Activated CD4-positive, alpha-beta T cell treated with anti-CD3 and anti-CD28 coated beads for 48 hours (primary cell): ENCODE results near the gene ENTPD6.
"Not testable (repeated sequence)": the region's sequence is repeated elsewhere in the genome, so short reads cannot be mapped to it uniquely, and the experiment has no call there.

ENCODE experiments used
- DNase-seq: peaks from one replicate; pipeline ENCODE4 v3.0.0-alpha.2; 2020

Gene ENTPD6

DNA sequence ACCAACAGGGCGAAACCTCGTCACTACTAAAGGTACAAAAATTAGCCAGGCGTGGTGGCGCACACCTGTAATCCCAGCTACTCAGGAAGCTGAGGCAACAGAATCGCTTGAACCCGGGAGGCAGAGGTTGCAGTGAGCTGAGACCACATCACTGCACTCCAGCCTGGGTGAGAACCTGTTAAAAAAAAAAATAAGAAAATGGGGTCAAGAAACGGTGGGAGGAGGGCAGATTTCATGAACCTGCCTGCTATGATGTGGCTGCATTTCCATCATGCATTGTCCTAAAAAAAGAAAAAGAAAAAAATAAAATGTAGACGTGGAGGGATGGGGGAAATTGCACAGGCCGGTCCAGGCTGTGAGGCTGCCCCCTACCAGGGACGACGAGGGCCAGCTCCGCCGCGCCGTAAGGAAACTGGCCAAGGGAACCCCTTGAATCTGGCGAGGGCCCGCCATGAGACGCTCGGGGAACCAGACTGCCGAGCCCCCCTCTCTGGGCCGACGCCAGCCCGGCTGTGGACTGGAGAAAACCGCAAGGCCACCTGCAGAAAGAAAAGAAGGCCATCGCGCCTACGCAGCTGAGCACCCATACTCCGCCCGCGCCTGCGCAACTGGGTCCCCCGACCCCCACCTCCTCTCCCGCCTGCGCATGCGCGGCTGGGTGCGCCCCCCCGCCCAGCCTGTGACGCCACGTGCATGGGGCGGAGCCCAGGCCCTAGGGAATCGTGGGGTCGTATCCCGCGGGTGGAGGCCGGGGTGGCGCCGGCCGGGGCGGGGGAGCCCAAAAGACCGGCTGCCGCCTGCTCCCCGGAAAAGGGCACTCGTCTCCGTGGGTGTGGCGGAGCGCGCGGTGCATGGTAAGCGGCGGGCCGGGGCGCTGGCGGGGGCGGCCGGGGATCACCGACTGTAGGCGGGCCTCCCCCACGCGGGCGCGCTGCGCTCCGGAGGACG, at the start of gene ENTPD6:
TSS of gene ENTPD6 (plus strand) at position 699 of the 948 bp plus-strand sequence. CDS start 10,825 bp downstream, outside the sequence.
- peak; percentile 91 for DNase-seq

DNA sequence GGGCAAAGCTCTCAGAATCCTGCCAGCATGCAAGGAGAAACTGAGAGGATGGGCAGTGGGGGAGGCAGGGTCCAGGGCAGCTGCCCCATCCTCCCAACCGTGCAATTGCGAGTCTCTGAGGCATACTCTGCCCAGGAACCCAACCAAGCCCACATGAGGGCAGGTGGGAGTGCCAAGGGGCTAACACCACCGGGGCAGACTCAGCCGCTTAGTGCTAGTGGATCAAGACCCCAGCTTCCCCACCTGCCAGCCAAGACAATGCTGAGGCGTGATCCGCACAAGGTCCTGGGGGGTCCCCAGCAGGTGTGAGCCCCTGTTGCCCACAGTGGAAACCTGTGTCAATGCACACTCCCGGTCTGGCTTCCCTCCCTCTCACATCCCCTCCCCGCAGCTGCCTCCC, 48.5 kb upstream of the ENTPD6 start:
- DNase-seq = no peak

DNA sequence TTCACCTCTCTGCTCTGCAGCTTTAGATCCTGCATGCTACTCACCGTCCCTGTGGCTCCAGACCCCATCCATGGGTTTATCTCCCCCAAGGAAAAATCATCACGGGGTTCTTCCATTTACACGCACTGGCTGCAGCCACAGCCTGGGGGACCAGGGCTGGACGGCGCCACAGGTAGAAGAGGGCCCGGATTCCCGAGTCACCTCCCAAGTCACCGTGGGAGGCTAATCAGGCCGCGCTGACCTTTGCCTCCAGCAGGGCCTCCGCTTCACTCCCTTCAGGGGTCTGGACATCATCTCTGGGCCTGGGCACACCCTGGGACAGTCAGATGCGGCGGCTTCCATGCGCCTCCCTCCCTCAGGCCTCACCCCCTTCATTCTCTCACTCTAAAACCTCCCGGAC, 47.8 kb upstream of the ENTPD6 start:
- no peak for DNase-seq

DNA sequence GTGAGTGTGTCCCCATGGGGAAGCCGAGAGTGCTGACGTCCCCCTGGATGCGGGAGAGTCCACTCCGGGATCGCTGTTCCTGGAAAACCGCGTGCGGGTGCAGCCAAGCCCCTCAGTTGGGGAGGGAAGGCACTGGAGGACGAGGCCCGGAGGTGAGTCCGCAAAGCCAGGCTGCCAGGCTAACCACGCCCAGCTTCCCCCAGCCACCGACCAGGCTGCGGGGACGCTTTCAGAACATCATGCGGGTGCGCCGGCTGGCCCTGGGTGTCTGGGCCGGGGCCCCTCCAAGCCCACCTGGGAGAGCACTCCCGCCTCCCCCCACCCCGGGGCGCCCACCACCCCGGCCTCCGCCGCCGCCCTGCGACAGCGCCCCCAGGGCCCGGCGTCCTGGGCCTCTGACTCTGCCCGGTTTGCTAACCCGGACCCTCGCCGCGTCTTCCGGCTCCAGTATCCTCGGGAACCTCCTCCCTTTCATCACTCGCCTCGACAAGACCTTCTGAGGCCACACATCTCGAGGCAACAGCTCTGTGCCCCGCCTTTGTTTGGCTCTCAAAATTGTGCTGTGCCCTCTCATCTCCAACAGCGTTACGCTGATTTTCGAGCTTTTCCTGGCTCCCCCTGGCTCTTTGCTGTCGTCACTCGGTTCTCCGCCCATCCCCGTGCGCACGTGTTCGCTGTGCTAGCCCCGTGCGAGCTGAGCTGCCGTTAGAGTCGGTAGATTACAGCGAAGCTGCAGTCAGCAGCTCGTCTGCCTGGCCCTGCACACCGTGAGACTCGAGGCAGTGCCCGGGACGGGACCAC, 47.1 kb upstream of the ENTPD6 start:
- peak; percentile 75 for DNase-seq

DNA sequence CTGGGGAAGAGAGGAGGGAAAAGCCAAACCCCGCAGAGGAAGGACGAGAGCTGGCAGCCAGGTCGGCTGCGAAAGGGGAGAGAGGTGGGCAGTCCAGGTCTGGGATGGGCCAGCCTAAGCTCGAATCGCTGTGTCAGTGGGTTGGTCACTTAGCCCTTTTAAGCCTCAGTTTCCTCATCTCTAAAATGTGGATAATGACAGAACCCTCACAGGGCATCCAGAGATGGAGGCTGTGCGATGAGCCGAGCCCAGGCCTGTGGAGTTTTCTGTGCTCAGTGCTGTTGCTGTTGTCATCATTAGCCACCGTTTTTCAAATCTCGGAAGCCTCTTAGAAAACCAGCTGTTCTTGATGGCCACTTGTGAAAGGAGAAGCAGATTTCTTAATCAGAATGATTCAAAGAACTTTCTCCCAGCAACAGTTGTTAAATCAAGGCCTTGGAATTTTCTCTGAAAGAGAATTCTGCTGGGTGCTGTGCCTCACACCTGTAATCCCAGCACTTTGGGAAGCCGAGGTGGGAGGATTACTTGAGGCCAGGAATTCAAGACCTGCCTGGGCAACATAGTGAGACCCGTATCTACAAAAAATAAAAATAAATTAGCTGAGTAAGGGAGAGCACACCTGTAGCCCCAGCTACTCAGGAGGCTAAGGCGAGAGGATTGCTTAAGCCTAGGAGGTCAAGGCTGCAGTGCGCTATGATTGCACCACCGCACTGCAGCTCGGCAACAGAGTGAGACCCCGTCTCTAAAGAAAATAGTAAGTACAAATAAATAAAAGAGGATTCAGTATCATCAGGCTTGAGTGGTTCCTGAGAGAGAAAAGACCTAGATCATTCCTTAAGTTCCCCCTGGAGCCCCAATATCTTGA, 46.3 kb upstream of the ENTPD6 start:
- DNase-seq = no peak

DNA sequence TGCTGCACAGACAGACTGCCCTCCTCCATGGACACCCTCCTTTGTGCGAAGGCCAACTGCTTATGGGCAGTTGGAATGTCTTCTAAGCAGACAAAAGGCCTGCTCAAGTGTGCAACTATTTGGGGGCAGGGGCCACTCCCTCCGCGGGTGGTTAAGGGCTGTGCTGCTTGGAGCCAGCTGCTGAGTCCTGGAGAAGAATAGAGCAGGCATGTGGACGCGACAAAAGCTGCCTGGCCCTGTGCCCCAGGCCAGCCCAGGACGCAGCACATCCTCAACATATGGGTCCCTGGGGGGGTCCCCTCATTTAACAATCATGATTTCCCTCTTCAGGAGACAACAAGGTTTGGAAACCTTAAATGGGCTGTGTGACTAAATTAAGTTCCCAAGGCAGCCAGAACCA, 45.5 kb upstream of the ENTPD6 start:
- DNase-seq = no peak

DNA sequence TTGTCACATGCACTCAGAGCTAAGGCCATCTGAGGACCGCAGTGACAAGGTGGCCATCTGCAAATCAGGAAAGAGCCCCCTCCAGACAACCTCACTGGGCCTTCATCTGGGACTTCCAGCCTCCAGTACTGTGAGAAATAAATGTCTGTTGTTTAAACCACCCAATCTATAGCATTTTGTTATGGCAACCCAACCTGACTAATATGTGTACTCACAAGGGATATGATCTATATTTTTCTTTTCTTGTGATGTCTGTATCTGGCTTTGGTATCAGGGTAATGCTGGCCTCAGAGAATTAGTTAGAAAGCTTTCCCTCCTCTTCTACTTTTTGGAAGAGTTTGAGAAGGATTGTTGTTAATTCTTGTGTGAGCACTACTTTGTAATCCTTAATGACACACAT, 37.5 kb upstream of the ENTPD6 start:
- DNase-seq = no peak

DNA sequence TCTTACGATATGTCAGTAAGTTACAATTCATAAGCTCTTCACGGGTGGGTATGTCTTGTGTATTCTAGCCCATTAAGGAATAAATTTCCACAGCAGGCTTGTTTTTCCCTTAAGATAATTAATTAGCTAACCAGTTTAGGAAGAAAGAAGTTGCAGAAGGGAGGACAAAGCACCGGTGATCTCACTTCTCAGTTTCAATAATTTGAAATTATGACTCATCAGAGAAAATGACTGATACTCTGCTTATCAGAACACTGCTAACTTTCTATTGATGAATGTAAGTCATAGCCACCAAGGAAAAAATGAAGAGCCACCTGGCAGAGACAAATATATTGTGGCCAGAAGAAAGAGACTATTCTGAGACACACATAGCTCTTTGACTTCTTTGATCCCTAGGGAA, 35.0 kb upstream of the ENTPD6 start:
- no peak for DNase-seq

DNA sequence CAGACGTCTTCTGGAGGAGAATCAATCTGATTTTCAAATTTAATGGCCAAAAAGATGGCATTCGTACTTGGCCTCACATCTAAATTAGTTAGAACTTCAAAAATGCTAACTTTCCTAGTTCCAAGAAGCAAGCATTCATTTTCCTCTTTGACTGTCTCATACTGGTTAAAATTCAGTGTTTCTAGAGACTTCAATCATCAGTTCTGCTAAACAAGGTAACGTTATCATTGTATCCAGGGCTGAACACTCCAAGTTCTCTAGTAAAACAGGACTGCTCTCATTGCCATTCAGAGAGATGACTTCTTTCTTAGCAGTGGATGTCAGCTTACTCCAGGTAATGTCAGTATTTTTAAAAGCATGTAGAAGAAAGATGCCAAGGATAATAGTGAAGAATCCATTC, 34.6 kb upstream of the ENTPD6 start:
- DNase-seq = no peak

DNA sequence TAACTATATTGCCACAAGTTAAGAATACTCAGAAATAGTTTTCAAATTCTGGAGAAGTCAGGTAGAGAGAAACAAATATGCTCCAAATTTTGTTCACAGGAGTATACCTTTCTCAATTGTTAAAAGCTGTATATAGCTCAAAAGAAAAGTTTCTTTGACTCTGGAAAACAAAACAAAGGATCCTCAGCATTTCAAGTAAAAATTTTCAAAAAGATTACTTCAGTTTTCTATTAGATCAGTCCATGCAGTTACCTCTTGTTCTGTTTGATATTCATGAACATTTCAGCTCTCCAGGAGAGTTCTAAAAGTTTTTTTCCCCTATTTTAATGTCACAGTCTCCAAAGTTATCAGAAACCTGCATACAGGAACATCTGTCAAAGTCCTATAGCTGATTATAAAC, 30.4 kb upstream of the ENTPD6 start:
- DNase-seq = no peak

DNA sequence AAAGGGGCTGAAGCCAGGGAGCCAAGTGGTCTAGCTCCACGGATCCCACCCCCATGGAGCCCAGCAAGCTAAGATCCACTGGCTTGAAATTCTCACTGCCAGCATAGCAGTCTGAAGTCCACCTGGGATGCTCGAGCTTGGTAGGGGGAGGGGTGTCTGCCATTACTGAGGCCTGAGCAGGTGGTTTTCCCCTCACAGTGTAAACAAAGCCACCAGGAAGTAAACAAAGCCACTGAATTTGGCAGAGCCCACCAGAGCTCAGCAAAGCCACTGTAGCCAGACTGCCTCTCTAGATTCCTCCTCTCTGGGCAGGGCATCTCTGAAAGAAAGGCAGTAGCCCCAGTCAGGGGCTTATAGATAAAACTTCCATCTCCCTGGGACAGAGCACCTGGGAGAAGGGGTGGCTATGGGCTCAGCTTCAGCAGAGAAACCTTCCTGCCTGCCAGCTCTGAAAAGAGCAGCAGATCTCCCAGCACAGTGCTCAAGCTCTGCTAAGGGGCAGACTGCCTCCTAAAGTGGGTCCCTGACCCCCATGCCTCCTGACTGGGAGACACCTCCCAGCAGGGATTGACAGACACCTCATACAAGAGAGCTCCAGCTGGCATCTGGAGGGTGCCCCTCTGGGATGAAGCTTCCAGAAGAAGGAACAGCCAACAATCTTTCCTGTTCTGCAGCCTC, 29.3 kb upstream of the ENTPD6 start:
- not testable (repeated sequence) for DNase-seq

DNA sequence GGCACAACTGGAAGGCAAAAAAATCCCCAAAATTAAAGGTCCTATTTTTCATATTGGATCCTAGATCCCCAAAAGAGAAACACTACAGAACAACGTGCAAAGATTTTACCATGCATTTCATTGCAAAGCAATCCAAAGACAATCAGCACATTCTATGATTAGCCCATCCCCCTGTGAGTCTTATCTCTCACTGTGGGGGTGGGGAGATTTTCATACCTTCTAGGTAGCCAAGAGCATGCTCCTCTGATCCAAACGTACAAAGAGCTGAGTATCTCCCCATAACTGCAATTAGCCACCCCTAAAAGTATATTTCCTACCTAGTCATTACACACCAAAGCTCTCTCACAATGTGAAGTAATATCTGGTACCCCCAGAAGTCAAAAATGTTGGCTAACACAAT, 22.2 kb upstream of the ENTPD6 start:
- DNase-seq = no peak

DNA sequence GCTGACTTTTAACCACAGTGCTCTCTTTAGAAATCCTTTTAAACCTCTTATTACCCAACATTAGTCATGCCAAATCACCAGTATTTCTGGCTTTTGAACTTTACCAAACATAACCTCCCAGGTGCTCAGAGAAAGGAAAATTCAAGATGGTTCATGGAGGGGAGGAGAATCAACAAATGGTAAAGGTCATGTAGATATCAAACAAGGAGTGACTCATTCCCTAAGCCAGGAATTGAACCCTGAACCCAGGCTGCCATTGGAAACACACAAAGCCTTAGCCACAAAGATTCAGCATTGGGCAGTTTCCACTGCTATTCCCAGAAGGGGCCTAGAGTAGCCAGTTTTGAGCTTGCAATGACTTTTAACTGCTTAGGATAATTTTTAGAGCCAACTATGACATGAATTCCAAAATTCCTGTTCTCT, 21.6 kb upstream of the ENTPD6 start:
- DNase-seq = no peak

DNA sequence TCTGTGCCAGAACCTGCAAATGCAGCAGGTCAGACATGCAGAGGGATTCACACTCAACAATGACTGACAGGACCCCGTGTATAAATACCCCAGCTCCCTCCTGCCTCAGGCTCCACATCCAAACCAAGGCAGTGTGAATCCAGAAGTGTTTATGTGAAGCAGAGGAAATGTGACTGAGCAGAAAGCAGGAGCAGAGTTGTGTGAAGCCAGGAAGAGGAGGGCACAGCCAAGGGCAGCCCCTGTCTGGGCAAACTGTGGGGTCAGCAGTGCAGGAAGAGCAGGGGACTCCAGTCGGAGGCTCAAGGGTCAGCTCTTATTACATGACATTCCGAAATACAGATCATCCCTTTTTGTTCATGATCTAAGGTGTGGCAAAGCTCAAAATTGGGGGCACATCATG, 19.3 kb upstream of the ENTPD6 start:
- no peak for DNase-seq

DNA sequence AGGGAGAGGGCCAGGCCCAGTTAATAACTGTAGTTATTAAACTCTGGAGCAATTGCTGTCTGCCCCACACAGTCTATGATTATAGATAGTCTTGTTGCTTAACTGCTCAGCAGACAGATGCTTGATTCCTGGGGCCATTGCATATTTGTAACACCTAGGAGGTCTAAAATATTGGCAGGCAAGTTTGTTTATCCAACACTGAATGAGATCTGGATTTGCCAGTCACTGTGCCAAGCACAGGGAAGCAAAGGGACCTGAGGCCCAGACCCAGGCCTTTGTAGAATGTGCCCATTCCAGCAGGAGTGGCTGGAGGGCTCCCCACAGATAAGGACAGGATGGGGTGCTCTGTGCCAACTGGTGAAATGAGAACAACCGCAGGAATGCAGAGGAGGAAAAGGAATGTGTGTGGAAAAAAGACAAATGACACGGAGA, 17.6 kb upstream of the ENTPD6 start:
- no peak for DNase-seq

DNA sequence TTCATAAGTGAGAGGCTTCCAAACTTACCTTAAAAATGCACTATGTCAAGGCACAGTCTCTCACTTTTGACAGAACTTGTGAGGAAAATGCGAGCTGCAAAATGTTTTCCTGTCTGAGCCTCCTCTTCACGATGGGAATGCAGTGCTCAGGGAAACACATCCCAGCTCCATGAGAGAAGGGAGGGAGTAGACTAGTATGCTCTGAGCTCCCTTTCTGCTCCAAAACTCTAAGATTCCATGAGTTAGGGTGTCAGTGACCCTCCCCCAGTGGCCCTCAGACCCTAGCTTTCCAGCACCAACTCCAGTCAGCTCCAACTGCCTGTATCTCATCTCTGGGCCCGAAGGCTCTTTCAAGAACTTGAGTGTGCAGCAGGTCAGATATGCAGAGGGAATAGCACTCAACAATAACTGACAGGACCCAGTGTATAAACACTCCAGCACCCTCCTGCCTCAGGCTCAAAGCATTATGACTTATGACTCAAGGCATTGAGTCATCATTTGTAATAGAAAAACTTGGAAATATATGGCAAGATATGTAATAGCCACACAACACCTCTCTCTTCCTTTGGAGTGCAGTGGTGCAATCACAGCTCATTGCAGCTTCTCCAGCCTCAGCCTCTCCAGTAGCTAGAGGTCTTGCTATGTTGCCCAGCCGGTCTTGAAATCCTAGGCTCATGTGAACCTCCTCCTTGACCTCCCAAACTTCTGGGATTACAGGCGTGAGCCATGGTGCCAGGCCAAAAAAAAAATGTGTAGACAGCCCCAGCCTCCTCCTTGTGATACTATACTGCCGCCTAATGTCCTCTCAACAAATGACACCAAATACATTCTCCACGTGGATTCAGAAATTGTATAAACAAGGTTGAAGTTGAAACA, 16.7 kb upstream of the ENTPD6 start:
- DNase-seq = peak; percentile 11

DNA sequence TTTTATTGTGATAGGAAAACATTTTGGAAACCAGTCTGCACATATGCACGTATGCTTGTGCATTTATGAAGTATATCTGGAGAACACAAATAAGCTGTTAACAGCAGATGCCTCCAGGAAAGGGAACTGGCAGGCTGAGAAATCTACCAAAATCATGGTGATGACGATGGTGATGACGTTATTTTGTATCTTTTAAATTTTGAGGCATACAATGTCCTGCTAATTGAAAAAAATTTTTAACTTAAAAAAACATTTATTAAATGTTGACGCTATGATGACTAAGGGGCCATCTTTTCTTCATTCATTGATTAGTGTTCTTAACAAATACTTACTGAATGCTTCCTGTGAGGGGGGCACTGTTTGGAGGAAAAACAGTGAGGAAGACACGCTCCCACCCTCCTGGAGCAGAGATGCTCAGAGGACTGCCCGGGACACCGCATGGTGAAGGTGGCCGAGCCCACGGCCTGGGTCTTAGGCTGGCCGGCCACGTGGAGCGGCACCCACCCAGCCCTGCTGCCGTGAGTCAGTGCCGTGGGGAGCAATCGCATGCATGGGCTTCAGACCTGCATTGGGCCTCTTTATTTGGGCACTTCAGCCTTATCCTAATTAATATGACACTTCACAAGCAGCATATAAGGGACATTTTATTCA, 15.9 kb upstream of the ENTPD6 start:
- DNase-seq = no peak

DNA sequence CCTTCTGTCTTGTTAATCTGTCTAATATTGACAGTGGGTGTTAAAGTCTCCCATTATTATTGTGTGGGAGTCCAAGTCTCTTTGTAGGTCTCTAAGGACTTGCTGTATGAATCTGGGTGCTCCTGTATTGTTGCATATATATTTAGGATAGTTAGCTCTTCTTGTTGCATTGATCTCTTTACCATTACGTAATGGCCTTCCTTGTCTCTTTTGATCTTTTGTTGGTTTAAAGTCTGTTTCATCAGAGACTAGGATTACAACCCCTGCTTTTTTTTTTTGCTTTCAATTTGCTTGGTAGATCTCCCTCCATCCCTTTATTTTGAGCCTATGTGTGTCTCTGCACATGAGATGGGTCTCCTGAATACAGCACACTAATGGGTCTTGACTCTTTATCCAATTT, 11.1 kb upstream of the ENTPD6 start:
- not testable (repeated sequence) for DNase-seq

DNA sequence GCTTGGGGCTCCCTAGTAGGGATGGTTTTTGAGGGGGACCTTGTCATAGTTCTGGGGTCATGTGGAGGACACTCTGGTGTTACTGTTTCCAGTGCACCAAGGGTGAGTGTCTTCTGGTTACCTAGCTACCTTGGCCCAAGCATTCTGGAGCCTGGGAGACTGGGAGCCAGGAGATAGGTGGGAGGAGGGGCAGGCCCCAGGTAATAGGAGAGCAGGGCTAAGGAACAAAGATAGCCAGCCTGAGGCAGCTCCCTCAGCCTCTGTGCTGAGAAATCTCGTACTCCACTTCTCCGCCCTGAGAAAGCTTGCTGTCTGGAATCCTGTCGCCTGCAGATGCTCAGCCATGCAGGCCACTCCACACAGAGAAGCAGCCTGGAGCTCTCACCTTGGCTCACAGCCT, 8.3 kb upstream of the ENTPD6 start:
- no peak for DNase-seq

DNA sequence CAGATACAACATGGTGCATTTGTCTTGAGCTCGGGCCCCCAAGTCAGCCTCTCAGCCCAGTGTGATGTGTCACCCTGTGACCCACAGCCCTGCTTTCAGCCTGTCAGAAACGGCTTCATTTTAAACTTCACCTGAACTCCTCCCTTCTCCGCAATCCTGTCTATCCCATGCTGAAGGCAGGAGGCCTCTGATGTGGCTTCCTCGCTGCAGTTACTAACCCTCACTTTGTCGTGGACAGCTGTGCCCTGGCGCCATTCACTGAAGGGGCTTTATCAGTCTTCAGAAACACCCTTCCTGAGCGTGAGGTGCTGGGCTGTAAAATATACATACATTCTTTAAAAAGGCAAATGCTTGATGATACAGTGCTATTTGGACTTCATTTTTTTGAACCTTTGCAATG, 7.9 kb upstream of the ENTPD6 start:
- DNase-seq = no peak

DNA sequence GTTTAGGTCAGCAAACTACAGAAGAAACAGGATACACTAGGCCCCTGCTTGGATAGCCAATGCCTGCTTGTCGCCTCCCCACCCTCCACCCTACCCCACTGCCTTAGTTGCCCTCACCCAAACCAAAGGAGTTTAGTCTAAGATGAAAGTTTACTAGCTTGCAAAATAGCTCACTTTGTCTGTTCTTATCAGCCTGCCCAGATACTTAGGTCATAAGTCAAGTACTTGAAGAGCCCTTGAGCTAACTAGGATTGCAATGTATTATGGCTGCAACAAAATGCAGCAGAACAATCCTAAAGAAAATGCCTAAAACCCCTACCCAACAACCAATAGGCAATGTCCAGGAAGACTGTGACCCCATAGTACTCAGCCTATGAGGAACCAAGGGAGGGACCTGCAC, 7.3 kb upstream of the ENTPD6 start:
- no peak for DNase-seq
